IMR-90 (cell line): ENCODE results near the gene EXOC1L.

Experiments
- CTCF ChIP-seq: conservative IDR thresholded peaks from 2 replicates; pipeline ENCODE4 v1.5.1; 2012; ENCODE audit warnings: mild to moderate bottlenecking, low read depth, low read length, improper control_type of control experiment
- NFE2L2 ChIP-seq: fragments of 150-350 bp; IDR thresholded peaks from 2 replicates; pipeline ENCODE4 v1.6.1; 2016; ENCODE audit warnings: low read depth, mild to moderate bottlenecking, low read length
- POLR2A ChIP-seq: IDR thresholded peaks from 2 replicates; pipeline ENCODE4 v1.6.1; 2012; ENCODE audit warnings: mild to moderate bottlenecking, low read depth, low read length
- RAD21 ChIP-seq: IDR thresholded peaks from 2 replicates; pipeline ENCODE4 v1.6.1; 2012; ENCODE audit warnings: low read length, improper control_type of control experiment
- SMC3 ChIP-seq: fragments of 150-350 bp; IDR thresholded peaks from 2 replicates; pipeline ENCODE4 v1.6.1; 2016; ENCODE audit warnings: low read depth, mild to moderate bottlenecking, antibody characterized with exemption, low read length, moderate library complexity

GRCh38 chr4:55859711-55860110, 40.1 kb downstream of the EXOC1L start:
- TF ChIP-seq SMC3 (no peak), CTCF (no peak), NFE2L2 (no peak), RAD21 (no peak), POLR2A (no peak)
